ENCODE data around the gene KMT5B. TPM values are rescaled to one million over a fixed set of nuclear protein-coding genes. Genes with fewer than 3 reads are reported as not detected.

Gene KMT5B
- total RNA-seq, 2 donors from 2014 or later = 30.0 to 32.2 TPM

DNA sequence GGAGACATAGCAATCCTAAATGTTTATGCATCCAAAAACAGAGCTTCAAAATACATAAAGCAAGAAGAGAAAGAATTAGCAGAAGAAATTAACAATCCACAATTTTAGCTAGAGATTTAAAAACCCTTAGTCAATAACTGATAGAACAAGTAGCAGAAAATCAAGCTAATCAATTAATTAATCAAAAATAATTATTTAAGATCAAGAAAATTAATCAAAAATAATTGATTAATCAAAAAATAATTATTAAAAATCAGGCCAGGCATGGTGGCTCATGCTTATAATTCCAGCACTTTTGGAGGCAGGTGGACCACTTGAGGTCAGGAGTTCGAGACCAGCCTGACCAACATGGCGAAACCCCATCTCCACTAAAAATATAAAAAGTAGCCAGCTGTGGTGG lies 29.5 kb upstream of the KMT5B start:
- no peak for ATAC-seq
- 90 to 100% methylated on average over 2 of the region's 2 CpGs for WGBS, 2 donors

DNA sequence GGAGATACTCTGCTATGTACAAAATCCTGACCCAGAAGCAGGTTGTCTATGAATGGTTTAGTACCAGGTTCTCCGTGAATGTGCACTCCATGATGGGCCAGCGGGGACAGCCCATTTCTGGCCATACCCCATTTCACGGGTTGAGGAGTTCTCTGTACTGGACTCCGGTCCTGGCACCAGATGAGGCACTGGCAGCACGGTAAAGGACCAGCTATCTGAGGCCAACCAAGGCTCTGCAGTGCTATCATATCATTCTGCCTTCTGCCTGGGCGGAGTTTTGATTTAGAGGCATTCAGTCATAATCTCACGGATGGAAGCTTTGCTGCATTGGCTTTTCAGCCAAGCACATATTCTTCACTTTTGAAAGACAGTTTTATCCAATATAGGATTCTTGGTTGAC lies 18.5 kb upstream of the KMT5B start:
- WGBS, 2 donors = 81 to 90% methylated on average over 5 to 7 of the region's 7 CpGs
- no peak for TF ChIP-seq POLR2A (IDR thresholded peaks at IDR 0.05)
- TF ChIP-seq, protein P1, sequence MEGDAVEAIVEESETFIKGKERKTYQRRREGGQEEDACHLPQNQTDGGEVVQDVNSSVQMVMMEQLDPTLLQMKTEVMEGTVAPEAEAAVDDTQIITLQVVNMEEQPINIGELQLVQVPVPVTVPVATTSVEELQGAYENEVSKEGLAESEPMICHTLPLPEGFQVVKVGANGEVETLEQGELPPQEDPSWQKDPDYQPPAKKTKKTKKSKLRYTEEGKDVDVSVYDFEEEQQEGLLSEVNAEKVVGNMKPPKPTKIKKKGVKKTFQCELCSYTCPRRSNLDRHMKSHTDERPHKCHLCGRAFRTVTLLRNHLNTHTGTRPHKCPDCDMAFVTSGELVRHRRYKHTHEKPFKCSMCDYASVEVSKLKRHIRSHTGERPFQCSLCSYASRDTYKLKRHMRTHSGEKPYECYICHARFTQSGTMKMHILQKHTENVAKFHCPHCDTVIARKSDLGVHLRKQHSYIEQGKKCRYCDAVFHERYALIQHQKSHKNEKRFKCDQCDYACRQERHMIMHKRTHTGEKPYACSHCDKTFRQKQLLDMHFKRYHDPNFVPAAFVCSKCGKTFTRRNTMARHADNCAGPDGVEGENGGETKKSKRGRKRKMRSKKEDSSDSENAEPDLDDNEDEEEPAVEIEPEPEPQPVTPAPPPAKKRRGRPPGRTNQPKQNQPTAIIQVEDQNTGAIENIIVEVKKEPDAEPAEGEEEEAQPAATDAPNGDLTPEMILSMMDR (IDR thresholded peaks at IDR 0.05) = no peak
- intact Hi-C loops (cut with DNase I) = no loop called here
- DNase-seq (no peak), ATAC-seq (no peak)
- Histone ChIP-seq H3K27ac (no peak overlapping the region), H3K27me3 (no peaks in the 10 kb centered on the region), H3K36me3 (replicated peaks in 1 of 2; ENCODE audit: insufficient read depth in 1 of 2, low read depth in 2 of 2) (no peaks in the 10 kb centered on the region), H3K4me1 (no peaks in the 10 kb centered on the region), H3K4me3 (no peak overlapping the region), H3K9me3 (no peaks in the 10 kb centered on the region)

More for the DNA sequence above, 29.5 kb upstream of the KMT5B start:
- intact Hi-C loops (cut with DNase I) = no loop called here
- H3K9me3 ChIP-seq = no peaks in the 10 kb centered on the region
- no peaks in the 10 kb centered on the region for H3K36me3 ChIP-seq (replicated peaks in 1 of 2; ENCODE audit: insufficient read depth in 1 of 2, low read depth in 2 of 2)
- no peaks in the 10 kb centered on the region for H3K4me1 ChIP-seq
- TF ChIP-seq, protein P1 (IDR thresholded peaks at IDR 0.05) = no peak
- no peak for TF ChIP-seq POLR2A (IDR thresholded peaks at IDR 0.05)
- DNase-seq = no peak
- H3K27ac ChIP-seq = no peak overlapping the region
- H3K4me3 ChIP-seq = no peak overlapping the region
- H3K27me3 ChIP-seq = no peaks in the 10 kb centered on the region

DNA sequence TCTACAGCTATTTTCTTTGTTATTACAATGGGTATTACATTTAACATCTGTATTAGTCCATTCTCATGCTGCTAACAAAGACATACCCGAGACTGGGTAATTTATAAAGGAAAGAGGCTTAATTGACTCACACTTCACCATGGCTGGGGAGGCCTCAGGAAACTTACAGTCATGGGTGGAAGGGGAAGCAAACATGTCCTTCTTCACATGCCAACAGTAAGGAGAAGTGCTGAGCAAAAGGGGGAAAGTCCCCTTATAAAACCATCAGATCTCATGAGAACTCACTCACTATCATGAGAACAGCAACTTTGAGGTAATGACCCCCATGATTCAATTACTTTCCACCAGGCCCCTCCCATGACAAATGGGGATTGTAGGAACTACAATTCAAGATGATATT lies 16.5 kb upstream of the KMT5B start:
- no peak for ATAC-seq
- no peak overlapping the region for H3K4me3 ChIP-seq
- H3K4me1 ChIP-seq = no peaks in the 10 kb centered on the region
- H3K9me3 ChIP-seq = no peaks in the 10 kb centered on the region
- intact Hi-C loops (cut with DNase I) = no loop called here
- H3K27ac ChIP-seq = no peak overlapping the region
- H3K36me3 ChIP-seq (replicated peaks in 1 of 2; ENCODE audit: insufficient read depth in 1 of 2, low read depth in 2 of 2) = no peaks in the 10 kb centered on the region
- no peak for DNase-seq
- no peaks in the 10 kb centered on the region for H3K27me3 ChIP-seq
- 61 to 62% methylated on average over 1 of the region's 1 CpG for WGBS, 2 donors
- TF ChIP-seq POLR2A (IDR thresholded peaks at IDR 0.05) = no peak
- TF ChIP-seq, protein P1 (IDR thresholded peaks at IDR 0.05) = no peak

DNA sequence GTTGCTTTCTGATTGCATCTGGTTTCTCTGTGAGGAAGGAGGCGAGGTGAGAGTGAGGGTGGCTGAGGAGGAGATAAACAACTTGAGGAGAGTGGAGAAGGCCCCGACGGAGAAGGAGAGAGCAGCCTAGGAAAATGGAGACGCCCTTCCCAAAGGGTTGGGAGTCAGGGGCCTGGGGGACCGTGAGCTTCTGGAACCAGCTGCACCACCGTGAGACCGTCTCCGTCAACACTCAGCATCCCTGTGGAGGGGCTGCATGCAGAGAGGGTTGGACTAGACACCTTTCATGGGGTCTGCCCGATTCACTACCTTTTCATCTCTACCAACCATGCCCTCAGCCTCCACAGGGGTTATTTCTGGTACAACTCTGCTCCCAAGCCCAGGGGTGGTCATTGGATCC lies 13.3 kb upstream of the KMT5B start:
- 90 to 93% methylated on average over 5 to 9 of the region's 9 CpGs for WGBS, 2 donors
- Histone ChIP-seq H3K27ac (no peak overlapping the region), H3K4me1 (no peaks in the 10 kb centered on the region), H3K36me3 (replicated peaks in 1 of 2; ENCODE audit: insufficient read depth in 1 of 2, low read depth in 2 of 2) (no peaks in the 10 kb centered on the region), H3K27me3 (no peaks in the 10 kb centered on the region), H3K9me3 (no peaks in the 10 kb centered on the region), H3K4me3 (no peak overlapping the region)
- DNase-seq (no peak), ATAC-seq (no peak)
- intact Hi-C loops (cut with DNase I) = no loop called here
- TF ChIP-seq, protein P1 (IDR thresholded peaks at IDR 0.05) = no peak
- TF ChIP-seq POLR2A (IDR thresholded peaks at IDR 0.05) = no peak

DNA sequence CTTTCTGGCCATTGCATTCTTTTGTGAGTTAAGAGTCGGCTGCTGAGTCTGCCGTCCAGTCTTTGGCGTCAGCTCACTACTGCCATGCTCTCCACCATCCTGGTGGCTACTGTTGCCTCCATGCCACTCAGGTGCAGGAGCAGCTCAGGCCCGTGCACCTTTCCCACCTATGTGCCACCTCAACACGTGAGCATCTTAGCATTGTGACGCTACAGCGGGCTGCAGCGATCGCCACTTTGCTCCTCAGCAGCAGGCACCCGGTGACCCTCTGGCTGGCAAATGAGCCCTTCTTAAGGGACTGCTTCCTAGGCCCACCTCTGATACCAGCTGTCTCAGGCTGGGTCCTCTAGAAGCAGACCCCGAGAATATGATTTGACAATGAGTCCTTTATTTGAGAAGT lies 11.5 kb upstream of the KMT5B start:
- no peak for ATAC-seq
- Histone ChIP-seq H3K4me3 (no peak overlapping the region), H3K36me3 (replicated peaks in 1 of 2; ENCODE audit: insufficient read depth in 1 of 2, low read depth in 2 of 2) (no peaks in the 10 kb centered on the region), H3K27me3 (no peaks in the 10 kb centered on the region), H3K4me1 (no peaks in the 10 kb centered on the region), H3K9me3 (no peaks in the 10 kb centered on the region), H3K27ac (no peak overlapping the region)
- TF ChIP-seq, protein P1 (IDR thresholded peaks at IDR 0.05) = no peak
- no peak for TF ChIP-seq POLR2A (IDR thresholded peaks at IDR 0.05)
- 88 to 91% methylated on average over 8 to 11 of the region's 11 CpGs for whole genome bisulfite sequencing, 2 donors
- no peak for DNase-seq
- intact Hi-C loops (cut with DNase I) = no loop called here

Data from body of pancreas (tissue), 4 donors.